ENCODE measurements around the gene PTGER2. TPM values are rescaled to one million over a fixed set of nuclear protein-coding genes. Genes with fewer than 3 reads are reported as not detected.

Gene PTGER2
- total and polyA plus RNA-seq, 2 of the 8 experiments (the other 6 are each of a cell fraction or from before 2014, with no cell fraction given) = 1.2 TPM

GRCh38 chr14:52355526-52355925 lies 41.4 kb downstream of the PTGER2 start:
- H3K23me2 ChIP-seq (ENCODE audit: low read depth, low read length) = 0 out of 2 replicates have a peak, but pooled peaks cover 2% of the 10 kb centered on the region
- no peaks in the 10 kb centered on the region for H3K79me1 ChIP-seq (ENCODE audit: low read depth, low read length)
- no peaks in the 10 kb centered on the region for H3K36me3 ChIP-seq (ENCODE audit: control insufficient read depth in 2 of 4, insufficient read depth in 4 of 4, low read length in 3 of 4)
- H3K79me2 ChIP-seq (ENCODE audit: control insufficient read depth in 1 of 2, insufficient read depth in 2 of 2, low read length in 2 of 2) = no peaks in the 10 kb centered on the region
- no peak overlapping the region for H3K18ac ChIP-seq (ENCODE audit: extremely low read depth, low read length)
- TF ChIP-seq BRCA1 (IDR thresholded peaks at IDR 0.05; ENCODE audit: low read depth, low read length) = no peak
- no peak for TF ChIP-seq TAF1 (IDR thresholded peaks at IDR 0.05; ENCODE audit: low read depth, low read length)
- TF ChIP-seq SAP30 (IDR thresholded peaks at IDR 0.05; ENCODE audit: insufficient read depth, insufficient replicate concordance, low read length) = no peak
- TF ChIP-seq EP300 (IDR thresholded peaks at IDR 0.05; ENCODE audit: borderline replicate concordance in 1 of 2, low read depth in 2 of 2, low read length in 2 of 2) = no peak
- no peak for TF ChIP-seq POLR2AphosphoS5 (IDR thresholded peaks at IDR 0.05; ENCODE audit: low read depth, low read length)
- TF ChIP-seq HDAC2 (IDR thresholded peaks at IDR 0.05; ENCODE audit: borderline replicate concordance in 1 of 2, low read depth in 2 of 2, low read length in 2 of 2) = no peak
- TF ChIP-seq KDM4A (IDR thresholded peaks at IDR 0.05; ENCODE audit: low read depth, low read length, severe bottlenecking) = no peak
- TF ChIP-seq USF2 (IDR thresholded peaks at IDR 0.05; ENCODE audit: low read length) = no peak
- no peak for TF ChIP-seq NANOG (IDR thresholded peaks at IDR 0.05; ENCODE audit: insufficient read depth, low read depth, low read length, poor library complexity, severe bottlenecking)
- TF ChIP-seq ATF3 (IDR thresholded peaks at IDR 0.05; ENCODE audit: insufficient read depth, low read depth, low read length) = no peak
- TF ChIP-seq CHD1 (IDR thresholded peaks at IDR 0.05; ENCODE audit: low read depth, low read length) = no peak
- TF ChIP-seq TCF12 (IDR thresholded peaks at IDR 0.05; ENCODE audit: low read depth, low read length) = no peak
- no peak for TF ChIP-seq BACH1 (IDR thresholded peaks at IDR 0.05; ENCODE audit: low read length)
- CTCF ChIA-PET (ENCODE audit: partially characterized antibody) = no interaction called here
- H4K8ac ChIP-seq (ENCODE audit: extremely low read depth, insufficient read depth, low read length) = no peak overlapping the region
- no peak overlapping the region for H4K5ac ChIP-seq (ENCODE audit: insufficient read length, low read depth, low read length)
- no peak overlapping the region for H2BK15ac ChIP-seq (ENCODE audit: low read length)
- H3K14ac ChIP-seq (ENCODE audit: insufficient read length) = no peak overlapping the region
- 71% methylated on average over 5 of the region's 5 CpGs; no CpG with 5 or more reads in 1 of the 2 experiments for whole genome bisulfite sequencing, 2 experiments (ENCODE audit: extremely low coverage in 1 of 2, insufficient coverage in 1 of 2, insufficient read length in 1 of 2, insufficient replicate concordance in 2 of 2, low coverage in 1 of 2, low lambda C conversion rate in 2 of 2, missing lambda C conversion rate in 1 of 2)
- H3K56ac ChIP-seq (replicated peaks; ENCODE audit: insufficient read length, low read depth, low read length) = no peak overlapping the region
- no peak overlapping the region for H2AK5ac ChIP-seq (ENCODE audit: low read depth, low read length)
- no peak overlapping the region for H2BK12ac ChIP-seq (ENCODE audit: low read depth, low read length)
- no peak overlapping the region for H3K4me3 ChIP-seq (ENCODE audit: extremely low read depth in 1 of 4, insufficient read depth in 2 of 4, low read depth in 3 of 4, low read length in 4 of 4)
- no peak overlapping the region for H4K91ac ChIP-seq (replicated peaks; ENCODE audit: insufficient read length, low read length)
- no peak overlapping the region for H3K4ac ChIP-seq (replicated peaks; ENCODE audit: insufficient read length, low read depth, low read length)
- no peak overlapping the region for H2BK5ac ChIP-seq (ENCODE audit: low read depth, low read length)
- H3K27me3 ChIP-seq (replicated peaks in 1 of 4; ENCODE audit: control insufficient read depth in 3 of 4, extremely low read depth in 1 of 4, insufficient read depth in 3 of 4, low read length in 3 of 4) = no peaks in the 10 kb centered on the region
- no peak overlapping the region for H2AFZ ChIP-seq (ENCODE audit: low read length)
- no peak overlapping the region for H2BK120ac ChIP-seq (replicated peaks; ENCODE audit: low read depth, low read length)
- no peak overlapping the region for H3K27ac ChIP-seq (ENCODE audit: low read depth, low read length)
- no peak overlapping the region for H2BK20ac ChIP-seq (ENCODE audit: low read length)
- DNase-seq (ENCODE audit: low read depth in 1 of 2, low spot score in 2 of 2) (no peak), FAIRE-seq (no peak)
- no peaks in the 10 kb centered on the region for H4K20me1 ChIP-seq (replicated peaks in 1 of 2; ENCODE audit: control insufficient read depth in 1 of 2, insufficient read depth in 2 of 2, low read length in 2 of 2)
- no peak overlapping the region for H3K23ac ChIP-seq (ENCODE audit: insufficient read length)
- H3K9me3 ChIP-seq (ENCODE audit: insufficient read depth in 2 of 2, low read depth in 1 of 2, low read length in 1 of 2) = no peaks in the 10 kb centered on the region
- no peak overlapping the region for H3K4me2 ChIP-seq (ENCODE audit: insufficient read depth in 1 of 2, low read depth in 2 of 2, low read length in 2 of 2)
- no peaks in the 10 kb centered on the region for H3K4me1 ChIP-seq (replicated peaks in 1 of 4; ENCODE audit: control insufficient read depth in 3 of 4, insufficient read depth in 4 of 4, low read length in 3 of 4)
- POLR2A ChIA-PET (ENCODE audit: partially characterized antibody) = no interaction called here
- no peak overlapping the region for H3K9ac ChIP-seq (replicated peaks in 1 of 4; ENCODE audit: extremely low read depth in 1 of 4, low read depth in 3 of 4, low read length in 3 of 4)
